Embryonic facial prominence (tissue), 1 donor: ENCODE data around the gene DEGS1.

Experiments used
- DNase-seq: peaks from one replicate; pipeline ENCODE4 v3.0.0-alpha.2; 2016; ENCODE audit errors: extremely low spot score

The DEGS1 gene

DNA sequence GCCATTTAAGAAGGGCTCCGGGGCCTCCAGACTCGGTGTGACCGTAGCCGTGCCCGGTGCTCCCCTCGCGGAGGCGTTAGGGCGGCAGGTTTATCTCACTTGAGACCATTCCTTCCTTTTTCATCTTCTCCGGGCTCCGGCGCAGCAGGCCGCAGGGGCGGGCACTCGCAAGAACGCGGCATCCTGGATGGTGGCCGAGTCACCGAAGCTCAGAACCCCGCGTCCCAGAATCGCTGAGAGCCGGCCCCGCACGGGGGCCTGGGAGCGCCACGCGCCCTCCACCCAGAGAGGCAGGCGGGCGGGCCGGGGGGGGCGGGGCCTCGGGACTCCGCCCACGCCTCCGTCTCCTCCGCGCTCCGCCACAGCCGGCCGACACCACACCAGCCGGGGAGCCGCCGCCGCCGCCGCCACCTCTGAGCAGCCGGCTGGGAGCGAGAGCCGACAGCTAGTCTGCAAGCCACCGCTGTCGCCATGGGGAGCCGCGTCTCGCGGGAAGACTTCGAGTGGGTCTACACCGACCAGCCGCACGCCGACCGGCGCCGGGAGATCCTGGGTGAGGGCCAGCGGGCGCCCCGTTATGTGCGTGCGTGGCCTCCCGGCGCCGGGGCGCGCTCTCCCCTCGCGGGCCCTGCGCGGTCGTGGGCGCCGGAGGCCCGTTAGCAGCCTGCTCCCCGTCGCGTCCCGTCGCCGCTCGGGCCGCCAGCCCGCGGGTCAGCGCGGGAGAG is at the start of gene DEGS1:
Gene DEGS1, plus strand, starts transcription at position 375 of the 725 bp plus-strand sequence. Its CDS starts 97 bp downstream, at position 472.
- DNase-seq: peak; percentile 62

DNA sequence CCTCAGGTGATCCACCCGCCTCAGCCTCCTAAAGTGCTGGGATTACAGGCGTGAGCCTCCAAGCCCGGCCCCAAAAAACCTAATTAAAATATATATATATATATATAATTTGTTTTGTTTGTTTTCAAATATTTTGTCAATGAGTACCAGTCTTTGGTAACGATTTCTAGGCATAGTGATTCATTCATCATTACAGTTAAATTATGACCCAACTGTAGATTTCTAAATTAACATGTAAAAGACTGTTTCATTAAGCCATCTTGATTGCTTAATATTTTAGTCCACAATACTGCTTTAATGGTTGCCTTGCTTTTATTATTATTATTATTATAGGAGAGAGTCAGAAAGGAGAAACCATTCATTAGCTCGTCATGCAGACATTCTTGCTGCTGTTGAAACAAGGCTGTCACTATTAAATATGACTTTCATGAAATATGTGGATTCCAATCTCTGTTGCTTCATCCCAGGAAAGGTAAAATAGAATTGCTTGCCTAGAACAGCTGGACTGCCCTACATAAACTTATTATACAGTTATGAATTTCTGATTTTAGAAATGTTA is 49.2 kb upstream of the DEGS1 start:
- no peak for DNase-seq

DNA sequence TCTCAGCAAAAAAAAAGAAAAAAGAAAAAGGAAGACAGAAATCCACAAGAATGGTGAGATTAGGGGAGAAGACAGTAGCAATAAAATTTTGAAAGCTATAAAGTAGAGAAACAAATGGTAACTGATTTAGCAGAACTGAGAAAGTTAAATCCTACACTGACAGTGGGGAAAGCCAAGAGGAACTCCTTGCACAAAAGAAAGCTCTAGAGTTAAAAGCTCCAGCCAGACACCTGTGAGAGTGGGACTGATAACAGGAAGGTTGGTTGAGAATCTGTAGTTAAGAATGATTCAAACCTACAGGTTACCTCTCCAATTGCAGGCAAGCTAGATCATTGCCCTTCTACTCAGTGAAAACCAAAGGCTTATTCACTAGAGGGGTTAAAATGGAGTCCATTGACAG is 45.5 kb upstream of the DEGS1 start:
- no peak for DNase-seq

DNA sequence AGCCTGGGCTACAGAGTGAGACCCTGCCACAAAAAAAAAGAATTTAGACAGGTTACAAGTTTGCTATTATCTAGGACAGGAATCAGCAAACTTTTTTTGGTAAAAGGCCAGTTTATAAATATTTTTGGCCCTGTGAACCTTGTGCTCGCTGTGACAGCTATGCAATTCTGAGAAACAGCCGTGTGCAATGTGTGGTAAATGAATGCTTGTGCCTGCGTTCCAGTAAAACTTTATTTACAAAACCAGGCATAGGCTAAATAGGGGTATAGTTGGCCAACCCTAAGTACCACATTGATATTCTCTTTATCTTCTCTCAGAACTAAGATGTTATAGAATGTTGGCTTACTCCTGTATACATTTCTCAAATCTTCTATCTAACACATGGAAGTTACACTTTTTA is 44.8 kb upstream of the DEGS1 start:
- no peak for DNase-seq

DNA sequence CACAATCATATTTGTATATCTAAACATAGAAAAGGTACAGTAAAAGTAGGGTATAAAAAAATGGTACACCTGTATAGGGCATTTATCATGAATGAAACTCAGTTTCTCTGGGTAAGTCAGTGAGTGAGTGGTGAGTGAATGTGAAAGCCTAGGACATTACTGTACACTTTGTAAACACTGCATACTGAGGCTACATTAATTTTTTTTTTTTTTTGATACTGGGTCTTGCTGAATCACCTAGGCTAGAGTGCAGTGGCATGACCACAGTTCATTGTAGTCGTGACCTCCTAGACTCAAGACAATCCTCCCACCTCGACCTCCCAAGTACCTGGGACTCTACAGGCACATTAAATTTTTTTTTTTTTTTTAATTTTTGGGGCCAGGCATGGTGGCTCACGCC is 41.3 kb upstream of the DEGS1 start:
- DNase-seq: no peak

DNA sequence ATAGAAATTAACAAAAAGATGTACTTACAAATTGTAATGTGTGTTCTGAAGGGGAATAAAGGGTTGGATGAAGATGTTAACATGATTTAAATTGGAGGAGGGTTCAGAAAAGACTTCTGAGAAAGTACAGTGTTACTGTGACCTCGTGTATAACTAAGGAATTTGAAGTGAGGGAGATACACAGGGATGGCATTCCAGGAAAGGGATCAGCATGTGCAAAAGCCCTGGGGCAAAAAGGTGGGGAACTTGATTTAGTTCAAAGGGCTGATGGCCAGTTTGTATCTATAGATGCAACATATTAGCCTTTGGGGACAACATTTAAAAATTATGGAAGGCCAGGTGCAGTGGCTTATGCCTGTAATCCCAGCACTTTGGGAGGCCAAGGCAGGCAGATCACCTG is 33.3 kb upstream of the DEGS1 start:
- no peak for DNase-seq

DNA sequence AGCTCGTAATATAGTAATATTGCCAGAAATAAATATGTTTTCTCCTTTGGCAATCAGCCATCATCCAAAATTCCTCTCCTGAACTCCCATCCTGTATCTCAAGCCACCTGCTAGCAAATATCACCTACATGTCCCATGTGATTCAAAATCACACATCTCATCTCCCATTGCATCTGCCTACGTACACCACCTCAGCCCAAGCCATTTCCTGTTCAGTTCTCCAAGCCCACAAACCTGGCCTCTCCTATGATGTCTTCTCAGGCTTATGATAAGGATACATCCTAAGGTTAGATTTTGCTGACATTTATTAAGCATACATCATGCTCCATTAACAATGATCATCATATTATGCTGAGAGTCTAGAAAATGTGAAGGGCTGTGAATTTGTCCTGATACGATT is 31.9 kb upstream of the DEGS1 start:
- no peak for DNase-seq

DNA sequence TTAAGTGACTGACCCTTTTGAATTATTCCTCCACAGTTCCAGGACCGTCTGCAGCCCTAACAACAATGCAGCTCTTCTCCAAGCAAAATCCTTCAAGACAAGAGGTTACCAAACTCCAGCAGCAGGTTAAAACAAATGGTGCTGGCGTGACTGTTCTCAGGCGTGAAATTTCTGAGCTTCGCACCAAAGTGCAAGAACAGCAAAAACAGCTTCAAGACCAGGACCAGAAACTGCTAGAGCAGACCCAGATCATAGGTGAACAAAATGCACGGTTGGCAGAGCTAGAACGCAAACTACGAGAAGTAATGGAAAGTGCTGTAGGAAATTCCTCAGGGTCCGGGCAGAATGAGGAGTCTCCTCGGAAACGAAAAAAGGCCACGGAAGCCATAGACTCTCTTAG is 25.7 kb upstream of the DEGS1 start:
- DNase-seq: no peak

DNA sequence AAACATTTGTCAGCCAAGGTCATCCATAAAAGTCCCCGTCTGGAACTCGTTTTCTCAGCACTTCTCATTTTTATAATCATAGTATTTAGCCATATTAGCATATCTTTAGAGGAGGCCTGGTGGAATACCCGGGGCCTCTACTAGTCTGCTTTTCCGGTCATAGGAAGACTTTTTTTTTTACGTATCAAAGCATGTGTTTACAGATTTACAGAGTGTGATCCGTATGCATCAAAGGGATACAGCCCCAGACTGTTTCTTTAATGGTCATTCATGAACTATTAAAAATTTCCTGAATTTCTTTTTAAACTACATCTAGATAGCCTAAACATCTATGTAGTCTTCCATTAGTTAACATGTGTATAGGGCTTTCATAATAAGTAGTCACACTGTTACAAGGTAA is 23.5 kb upstream of the DEGS1 start:
- DNase-seq: no peak

DNA sequence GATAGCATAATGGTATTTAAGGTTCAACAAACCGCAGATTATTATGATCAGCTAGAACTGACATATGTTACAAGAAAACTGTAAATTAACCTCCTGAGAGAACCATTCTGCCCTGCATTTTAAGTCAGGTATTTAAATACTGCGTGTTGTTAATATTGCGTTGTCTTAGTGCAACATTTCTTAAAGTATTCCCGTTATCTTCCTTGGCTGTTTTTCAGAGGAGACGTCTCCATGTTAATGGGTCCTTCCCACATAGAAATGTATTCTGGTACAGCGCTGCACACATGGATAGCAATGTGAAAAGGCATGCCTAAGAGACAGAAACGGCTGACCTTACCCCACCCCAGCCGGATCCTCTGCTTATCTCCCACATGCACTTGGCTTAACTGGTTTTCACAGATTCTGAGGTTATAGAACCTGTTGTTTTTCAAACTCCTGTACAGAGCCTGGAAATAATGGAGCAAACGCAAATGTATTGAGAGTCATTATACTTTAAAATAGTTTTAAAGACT is 22.8 kb upstream of the DEGS1 start:
- no peak for DNase-seq

DNA sequence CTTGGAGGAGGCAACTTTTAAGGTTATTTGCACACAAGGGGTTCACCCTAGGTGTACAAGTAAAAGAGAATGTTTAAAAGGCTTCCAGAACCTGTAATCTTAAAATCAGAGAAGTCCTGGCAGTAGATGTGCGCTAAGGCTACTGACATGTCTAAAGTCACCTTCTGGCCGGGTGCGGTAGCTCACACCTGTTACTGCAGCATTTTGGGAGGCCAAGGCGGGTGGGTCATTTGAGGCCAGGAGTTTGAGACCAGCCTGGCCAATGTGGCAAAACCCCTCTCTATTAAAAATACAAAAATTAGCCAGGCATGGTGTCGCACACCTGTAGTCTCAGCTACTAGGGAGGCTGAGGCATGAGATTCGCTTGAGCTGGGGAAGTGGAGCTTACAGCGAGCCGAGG is 20.3 kb upstream of the DEGS1 start:
- no peak for DNase-seq

DNA sequence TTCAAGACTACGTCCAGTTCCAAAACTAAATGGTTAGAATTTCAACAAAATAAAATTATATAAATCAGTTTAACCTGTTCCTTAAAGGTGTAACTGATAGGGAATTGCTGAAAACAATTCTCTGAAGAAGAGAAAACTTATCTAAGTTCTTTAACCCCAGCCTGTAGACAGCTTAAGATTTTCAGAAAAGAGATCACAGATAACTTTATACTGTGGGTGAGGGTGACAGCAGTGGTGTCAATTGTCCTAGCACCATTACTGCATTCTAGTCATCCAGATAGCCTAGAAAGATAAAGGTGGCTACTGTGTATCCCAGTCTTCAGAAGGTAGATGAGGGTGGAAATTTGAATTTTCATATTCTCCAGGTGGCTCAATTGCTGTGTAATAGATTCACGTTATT is 19.7 kb upstream of the DEGS1 start:
- no peak for DNase-seq

DNA sequence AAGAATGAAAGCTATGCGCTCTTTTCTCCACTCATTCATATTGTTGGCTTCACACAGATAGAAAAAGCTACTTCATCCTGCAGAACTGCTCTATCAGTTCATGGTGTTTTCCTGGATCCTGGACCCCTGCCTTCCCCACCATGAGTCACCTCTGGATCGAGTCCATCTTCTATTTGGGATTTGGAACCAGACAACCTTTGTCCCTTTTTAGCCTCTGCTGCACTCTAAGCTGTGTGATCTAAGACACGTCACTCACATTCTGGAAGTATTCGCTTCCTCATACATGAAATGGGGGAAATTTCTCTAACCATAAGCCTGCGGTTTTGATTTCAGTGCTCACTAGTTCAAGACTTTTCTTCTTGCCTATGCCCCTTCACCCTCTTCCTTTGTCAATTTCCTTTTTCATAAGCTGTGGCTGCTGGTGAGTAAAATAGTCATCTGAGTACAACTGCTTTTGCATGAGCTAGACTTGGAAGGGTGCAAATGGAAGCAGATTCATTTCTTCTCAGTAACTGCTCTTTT is 14.1 kb upstream of the DEGS1 start:
- no peak for DNase-seq

DNA sequence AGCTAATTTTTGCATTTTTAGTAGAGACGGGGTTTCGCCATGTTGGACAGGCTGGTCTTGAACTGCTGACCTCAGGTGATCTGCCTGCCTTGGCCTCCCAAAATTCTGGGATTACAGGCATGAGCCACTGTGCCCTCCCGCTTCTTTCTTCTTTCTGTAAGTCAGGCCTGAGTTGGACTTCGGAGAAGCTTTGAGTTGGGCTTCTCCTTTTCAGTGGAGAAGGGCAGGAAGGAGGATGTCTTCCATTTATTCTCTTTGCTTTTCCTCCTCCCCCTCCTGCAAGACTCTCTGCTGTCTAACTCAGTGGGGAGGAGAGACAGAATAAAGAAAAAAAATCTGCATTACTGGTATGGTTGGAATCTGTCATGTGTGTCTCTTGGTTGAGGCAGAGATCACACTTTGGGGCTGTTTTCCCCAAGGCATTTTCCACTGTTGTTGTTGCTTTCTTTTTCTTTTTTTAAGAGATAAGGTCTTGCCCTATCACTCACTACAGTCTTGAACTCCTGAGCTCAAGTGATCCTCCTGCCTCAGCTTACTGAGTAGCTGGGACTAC is 13.2 kb upstream of the DEGS1 start:
- no peak for DNase-seq

DNA sequence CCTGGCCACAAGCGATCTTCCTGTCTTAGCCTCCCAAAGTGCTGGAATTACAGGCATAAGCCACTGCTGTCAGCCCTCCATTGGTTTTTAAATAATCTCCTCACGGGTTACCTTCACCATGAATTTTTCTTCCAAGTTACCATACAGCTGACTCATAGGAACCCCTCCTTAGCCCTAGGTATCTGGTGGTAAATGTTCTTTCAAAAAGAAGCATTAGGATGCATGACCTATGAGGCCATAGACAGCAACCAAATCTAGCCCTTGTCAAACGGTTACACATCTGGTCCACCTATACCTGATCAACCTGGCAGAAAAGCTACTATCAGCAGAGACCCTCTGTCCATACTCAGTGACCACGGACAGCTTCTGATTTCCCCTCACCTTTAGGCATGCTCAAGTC is 12.7 kb upstream of the DEGS1 start:
- DNase-seq: no peak

DNA sequence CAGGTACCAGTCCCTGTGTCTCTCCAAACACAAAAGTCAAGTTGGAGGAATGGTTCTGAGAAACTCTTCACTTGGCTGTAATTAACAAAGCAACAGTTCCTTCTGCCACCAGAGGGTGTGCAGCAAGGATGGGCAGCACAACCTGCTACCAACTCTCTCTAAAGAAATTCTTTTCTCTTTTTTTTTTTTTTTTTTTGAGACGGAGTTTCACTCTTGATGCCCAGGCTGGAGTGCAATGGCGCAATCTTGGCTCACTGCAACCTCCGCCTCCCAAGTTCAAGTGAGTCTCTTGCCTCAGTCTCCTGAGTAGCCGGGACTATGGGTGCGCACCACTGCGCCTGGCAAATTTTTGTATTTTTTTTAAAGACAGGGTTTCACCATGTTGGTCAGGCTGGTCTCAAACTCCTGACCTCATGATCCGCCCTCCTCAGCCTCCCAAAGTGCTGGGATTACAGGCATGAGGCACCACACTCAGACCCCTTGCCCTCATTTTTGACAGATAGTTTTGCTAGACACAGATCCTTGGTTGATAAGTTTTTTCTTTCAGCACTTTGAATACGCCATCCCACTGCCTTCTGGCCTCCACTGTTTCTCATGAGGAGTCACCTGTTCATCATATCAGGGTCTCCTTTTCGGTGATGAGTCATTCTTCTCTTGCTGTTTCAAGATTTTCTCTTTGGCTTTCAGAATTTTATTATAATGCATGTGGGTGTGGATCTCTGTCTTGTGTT is 12.1 kb upstream of the DEGS1 start:
- no peak for DNase-seq

DNA sequence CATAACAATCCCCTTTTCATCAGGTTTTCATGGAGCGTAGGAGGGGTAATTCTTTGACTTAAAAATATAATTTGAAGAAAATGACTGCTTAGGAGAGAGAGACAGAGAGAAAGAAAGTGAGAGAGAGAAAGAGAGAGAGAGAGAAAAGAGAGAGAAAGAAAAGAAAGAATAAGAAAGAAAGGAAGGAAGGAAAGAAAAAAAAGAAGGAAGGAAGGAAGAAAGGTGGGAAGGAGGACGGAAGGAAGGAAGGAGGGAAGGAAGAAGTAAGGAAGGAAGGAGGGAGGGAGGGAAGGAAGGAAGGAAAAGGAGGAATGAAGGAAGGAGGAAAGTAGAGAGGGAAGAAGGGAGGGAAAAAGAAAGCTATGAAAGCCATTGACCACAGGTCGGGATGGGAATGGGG is 10.8 kb upstream of the DEGS1 start:
- no peak for DNase-seq

DNA sequence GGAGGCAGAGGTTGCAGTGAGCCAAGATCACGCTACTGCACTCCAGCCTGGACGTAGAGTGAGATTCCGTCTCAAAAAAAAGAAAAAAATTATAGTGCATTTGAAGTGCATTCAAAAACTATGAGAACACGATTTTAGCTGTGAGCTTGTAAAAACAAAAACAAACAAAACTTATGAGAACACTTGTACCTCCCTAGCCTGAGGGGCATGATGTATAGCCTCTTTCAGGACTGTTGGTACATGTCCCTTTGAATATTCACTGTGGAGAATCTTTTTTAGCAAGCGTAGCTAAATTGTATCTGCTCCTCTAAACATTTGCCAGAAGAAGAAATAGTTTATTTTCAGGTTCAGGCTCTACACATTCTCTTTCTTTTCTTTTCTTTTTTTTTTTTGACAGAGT is 9.5 kb upstream of the DEGS1 start:
- no peak for DNase-seq

DNA sequence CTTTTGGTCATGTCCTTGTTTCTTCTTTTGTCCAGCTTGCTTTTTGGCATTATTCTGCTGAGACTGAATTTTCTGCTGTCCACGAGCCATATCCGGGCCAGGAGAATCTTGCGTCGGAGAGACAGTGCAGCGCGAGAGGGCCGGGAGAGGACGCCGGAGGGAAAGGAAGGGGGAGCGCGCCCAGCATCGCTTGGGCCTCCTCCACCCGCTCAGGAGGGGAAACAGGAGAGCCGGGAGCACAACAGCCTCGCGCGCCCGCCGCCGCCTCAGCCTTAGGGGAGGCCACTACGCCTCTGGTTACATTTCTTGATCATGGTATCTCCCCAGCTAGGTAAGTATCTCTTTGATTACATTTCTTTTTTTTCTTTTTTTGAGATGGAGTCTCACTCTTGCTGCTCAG is 7.4 kb upstream of the DEGS1 start:
- no peak for DNase-seq

DNA sequence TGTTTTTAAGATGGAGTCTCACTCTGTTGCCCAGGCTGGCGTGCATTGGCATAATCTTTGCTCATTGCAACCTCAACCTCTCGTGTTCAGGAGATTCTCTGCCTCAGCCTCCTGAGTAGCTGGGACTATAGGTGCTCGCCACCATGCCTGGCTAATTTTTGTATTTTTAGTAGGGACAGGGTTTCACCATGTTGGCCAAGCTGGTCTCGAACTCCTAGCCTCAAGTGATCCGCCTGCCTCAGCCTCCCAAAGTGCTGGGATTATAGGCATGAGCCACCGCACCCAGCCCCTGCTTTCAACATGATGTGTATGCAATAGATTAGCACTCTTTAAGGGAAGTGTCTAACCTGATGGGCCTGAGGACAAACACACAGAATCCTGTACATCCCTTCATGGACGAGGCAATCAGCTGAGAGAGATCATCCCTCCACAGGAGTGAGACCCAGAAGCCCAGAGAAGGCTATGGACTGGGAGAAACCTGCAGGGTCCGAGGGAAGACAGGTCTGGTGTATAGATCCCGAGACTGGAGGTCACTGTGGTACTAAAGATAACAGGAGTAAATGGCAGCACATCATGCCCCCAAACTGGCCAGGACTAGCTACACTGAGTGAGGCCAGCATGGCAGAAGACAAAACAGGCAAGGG is 5.6 kb upstream of the DEGS1 start:
- DNase-seq: no peak

DNA sequence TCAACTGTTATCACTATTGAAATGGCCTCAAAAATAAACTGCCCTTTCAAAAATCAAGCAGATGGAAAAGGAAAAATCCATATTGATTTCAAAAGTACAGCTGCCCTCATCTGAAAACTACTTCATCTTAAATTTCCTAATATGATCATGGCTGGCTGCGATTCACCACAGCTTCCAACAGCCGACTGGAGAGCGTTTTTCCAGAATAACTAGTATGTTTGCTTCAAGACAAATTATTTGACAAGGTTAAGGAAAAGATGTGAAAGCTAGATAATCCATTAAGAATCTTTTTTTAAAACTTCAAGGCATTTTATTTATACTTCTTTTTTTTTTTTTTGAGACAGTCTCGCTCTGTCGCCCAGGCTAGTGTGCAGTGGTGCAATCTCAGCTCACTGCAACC is 4.1 kb upstream of the DEGS1 start:
- DNase-seq: no peak
